Measurements from ENCODE around the gene ABCB1. TPM values are rescaled to one million over a fixed set of nuclear protein-coding genes. Genes with fewer than 3 reads are reported as not detected.
A peak's percentile ranks its signal among the peaks of the same experiment; 100 is the strongest.

The ABCB1 gene
- total RNA-seq, 4 donors from 2014 or later = 2.8 to 109 (median 61.1) TPM

GRCh38 chr7:87565877-87566276, 34.8 kb downstream of the ABCB1 start:
- DNase-seq = no peak
- H3K4me3 ChIP-seq = no peak overlapping the region
- no peak overlapping the region for H3K27ac ChIP-seq
- TF ChIP-seq EP300 (IDR thresholded peaks at IDR 0.05; ENCODE audit: low read depth) (no peak), CTCF (IDR thresholded peaks at IDR 0.05) (no peak), POLR2A (IDR thresholded peaks at IDR 0.05) (no peak), POLR2AphosphoS5 (IDR thresholded peaks at IDR 0.05) (no peak)
- 60 to 66% methylated on average over 3 of the region's 3 CpGs for WGBS, 2 donors (ENCODE audit: low coverage in 1 of 2)
- in situ Hi-C loops (cut with MboI; ENCODE audit: low pct_ligation_motif_present in 1 of 4, low pct_unique_long_range_greater_than_20kb in 1 of 4, low sequenced_read_pairs in 3 of 4) = no loop called here
- no peaks in the 10 kb centered on the region for H3K27me3 ChIP-seq
- peaks cover 0 to 16% (median 2%) of the 10 kb centered on the region in 4 donors for H3K4me1 ChIP-seq
- no peaks in the 10 kb centered on the region for H3K36me3 ChIP-seq
- no peaks in the 10 kb centered on the region for H3K9me3 ChIP-seq
- intact Hi-C loops (cut with DNase I; ENCODE audit: low total_unique reads) = no loop called here

GRCh38 chr7:87564296-87564963, 36.3 kb downstream of the ABCB1 start:
- 10 to 17% methylated on average over 1 to 3 of the region's 3 CpGs for WGBS, 2 donors (ENCODE audit: low coverage in 1 of 2)
- in situ Hi-C loops (cut with MboI; ENCODE audit: low pct_ligation_motif_present in 1 of 4, low pct_unique_long_range_greater_than_20kb in 1 of 4, low sequenced_read_pairs in 3 of 4) (no loop called here), intact Hi-C loops (cut with DNase I; ENCODE audit: low total_unique reads) (no loop called here)
- peak; percentile 55 for DNase-seq
- H3K36me3 ChIP-seq = no peaks in the 10 kb centered on the region
- no peak overlapping the region for H3K4me3 ChIP-seq
- no peak overlapping the region for H3K27ac ChIP-seq
- H3K27me3 ChIP-seq = no peaks in the 10 kb centered on the region
- H3K4me1 ChIP-seq = peaks cover 0 to 8% (median 0%) of the 10 kb centered on the region in 4 donors
- peak in 4 of 5 experiments; percentile 29 to 46 (median 36) for TF ChIP-seq CTCF (IDR thresholded peaks at IDR 0.05)
- TF ChIP-seq POLR2A (IDR thresholded peaks at IDR 0.05) = no peak
- H3K9me3 ChIP-seq = no peaks in the 10 kb centered on the region

GRCh38 chr7:87561702-87562101, 39.0 kb downstream of the ABCB1 start:
- H3K9me3 ChIP-seq = no peaks in the 10 kb centered on the region
- 89% methylated on average over 4 of the region's 4 CpGs; no CpG with 5 or more reads in 1 of the 2 donors for WGBS, 2 donors (ENCODE audit: low coverage in 1 of 2)

GRCh38 chr7:87561102-87561501, 39.6 kb downstream of the ABCB1 start:
- Histone ChIP-seq H3K27me3 (no peaks in the 10 kb centered on the region), H3K36me3 (no peaks in the 10 kb centered on the region), H3K4me3 (no peak overlapping the region), H3K4me1 (no peaks in the 10 kb centered on the region), H3K27ac (no peak overlapping the region), H3K9me3 (no peaks in the 10 kb centered on the region)
- in situ Hi-C loops (cut with MboI; ENCODE audit: low pct_ligation_motif_present in 1 of 4, low pct_unique_long_range_greater_than_20kb in 1 of 4, low sequenced_read_pairs in 3 of 4) (no loop called here), intact Hi-C loops (cut with DNase I; ENCODE audit: low total_unique reads) (no loop called here)
- WGBS, 2 donors (ENCODE audit: low coverage in 1 of 2) = 75 to 81% methylated on average over 2 of the region's 2 CpGs
- no peak for DNase-seq
- no peak for TF ChIP-seq POLR2A (IDR thresholded peaks at IDR 0.05)
- no peak for TF ChIP-seq CTCF (IDR thresholded peaks at IDR 0.05)
- no peak for TF ChIP-seq POLR2AphosphoS5 (IDR thresholded peaks at IDR 0.05)
- no peak for TF ChIP-seq EP300 (IDR thresholded peaks at IDR 0.05; ENCODE audit: low read depth)

More at GRCh38 chr7:87561702-87562101, 39.0 kb downstream of the ABCB1 start:
- Histone ChIP-seq H3K4me3 (no peak overlapping the region), H3K36me3 (no peaks in the 10 kb centered on the region), H3K4me1 (no peaks in the 10 kb centered on the region), H3K27ac (no peak overlapping the region), H3K27me3 (no peaks in the 10 kb centered on the region)
- TF ChIP-seq POLR2A (IDR thresholded peaks at IDR 0.05) (no peak), CTCF (IDR thresholded peaks at IDR 0.05) (no peak), POLR2AphosphoS5 (IDR thresholded peaks at IDR 0.05) (no peak), EP300 (IDR thresholded peaks at IDR 0.05; ENCODE audit: low read depth) (no peak)
- intact Hi-C loops (cut with DNase I; ENCODE audit: low total_unique reads) (no loop called here), in situ Hi-C loops (cut with MboI; ENCODE audit: low pct_ligation_motif_present in 1 of 4, low pct_unique_long_range_greater_than_20kb in 1 of 4, low sequenced_read_pairs in 3 of 4) (no loop called here)
- no peak for DNase-seq

All from transverse colon (tissue), 4 donors.